HEK293 (cell line): ENCODE measurements around the gene ABAT.

Source experiments
- BCL11B ChIP-seq: fragments of 450-650 bp; formaldehyde crosslinking; IDR thresholded peaks from 2 replicates; pipeline ENCODE4 v1.5.1; 2016; ENCODE audit warnings: low read depth, missing biosample characterization, missing genetic modification characterization
- IKZF3 ChIP-seq: fragments of 450-650 bp; IDR thresholded peaks from 2 replicates; pipeline ENCODE4 v1.5.0; 2018; ENCODE audit warnings: missing biosample characterization, mild to moderate bottlenecking, missing genetic modification characterization, moderate library complexity
- KLF1 ChIP-seq: fragments of 450-650 bp; formaldehyde crosslinking; IDR thresholded peaks from 2 replicates; pipeline ENCODE4 v1.5.1; 2016; ENCODE audit warnings: missing biosample characterization, missing genetic modification characterization
- KLF16 ChIP-seq: fragments of 450-650 bp; formaldehyde crosslinking; IDR thresholded peaks from 2 replicates; pipeline ENCODE4 v1.5.1; 2017; ENCODE audit warnings: missing biosample characterization, missing genetic modification characterization
- KLF9 ChIP-seq: fragments of 450-650 bp; formaldehyde crosslinking; IDR thresholded peaks from 2 replicates; pipeline ENCODE4 v1.5.1; 2016; ENCODE audit warnings: missing biosample characterization, missing genetic modification characterization, low read depth
- SALL2 ChIP-seq: fragments of 450-650 bp; formaldehyde crosslinking; IDR thresholded peaks from 2 replicates; pipeline ENCODE4 v1.5.0; 2017; ENCODE audit warnings: missing biosample characterization, mild to moderate bottlenecking, missing genetic modification characterization, borderline replicate concordance
- SCRT1 ChIP-seq: fragments of 450-650 bp; formaldehyde crosslinking; IDR thresholded peaks from 2 replicates; pipeline ENCODE4 v1.5.1; 2016; ENCODE audit warnings: missing biosample characterization, missing genetic modification characterization, borderline replicate concordance
- TCF7L2 ChIP-seq: IDR thresholded peaks from 2 replicates; pipeline ENCODE4 v1.6.1; 2011; ENCODE audit warnings: low read depth, mild to moderate bottlenecking, inconsistent platforms, low read length, moderate library complexity, borderline replicate concordance
- ZEB2 ChIP-seq: fragments of 450-650 bp; formaldehyde crosslinking; IDR thresholded peaks from 2 replicates; pipeline ENCODE4 v1.5.1; 2016; ENCODE audit warnings: missing biosample characterization, missing genetic modification characterization
- ZFP3 ChIP-seq: fragments of 450-650 bp; formaldehyde crosslinking; IDR thresholded peaks from 2 replicates; pipeline ENCODE4 v1.5.1; 2016; ENCODE audit warnings: low read depth, missing biosample characterization, missing genetic modification characterization
- ZFP41 ChIP-seq: fragments of 450-650 bp; formaldehyde crosslinking; IDR thresholded peaks from 2 replicates; pipeline ENCODE4 v1.5.1; 2016; ENCODE audit warnings: missing biosample characterization, missing genetic modification characterization, borderline replicate concordance
- ZNF132 ChIP-seq: fragments of 450-650 bp; formaldehyde crosslinking; IDR thresholded peaks from 2 replicates; pipeline ENCODE4 v1.5.1; 2017; ENCODE audit warnings: missing biosample characterization, missing genetic modification characterization, borderline replicate concordance
- ZNF157 ChIP-seq: fragments of 450-650 bp; formaldehyde crosslinking; IDR thresholded peaks from 2 replicates; pipeline ENCODE4 v1.5.1; 2016; ENCODE audit warnings: missing biosample characterization, missing genetic modification characterization
- ZNF221 ChIP-seq: fragments of 450-650 bp; formaldehyde crosslinking; IDR thresholded peaks from 2 replicates; pipeline ENCODE4 v1.5.1; 2017; ENCODE audit warnings: missing biosample characterization, missing genetic modification characterization, borderline replicate concordance
- ZNF239 ChIP-seq: fragments of 450-650 bp; formaldehyde crosslinking; IDR thresholded peaks from 2 replicates; pipeline ENCODE4 v1.5.1; 2016; ENCODE audit warnings: missing biosample characterization, missing genetic modification characterization
- ZNF266 ChIP-seq: fragments of 450-650 bp; formaldehyde crosslinking; IDR thresholded peaks from 2 replicates; pipeline ENCODE4 v1.5.1; 2016; ENCODE audit warnings: missing biosample characterization, missing genetic modification characterization, low read depth
- ZNF391 ChIP-seq: fragments of 450-650 bp; formaldehyde crosslinking; IDR thresholded peaks from 2 replicates; pipeline ENCODE4 v1.5.1; 2016; ENCODE audit warnings: low read depth, missing biosample characterization, missing genetic modification characterization, borderline replicate concordance
- ZNF510 ChIP-seq: fragments of 450-650 bp; formaldehyde crosslinking; IDR thresholded peaks from 2 replicates; pipeline ENCODE4 v1.5.1; 2018; ENCODE audit warnings: mild to moderate bottlenecking, missing genetic modification characterization, missing biosample characterization; ENCODE audit not compliant: insufficient replicate concordance
- ZNF530 ChIP-seq: fragments of 450-650 bp; formaldehyde crosslinking; IDR thresholded peaks from 2 replicates; pipeline ENCODE4 v1.5.1; 2016; ENCODE audit warnings: low read depth, missing biosample characterization, missing genetic modification characterization
- ZNF660 ChIP-seq: fragments of 450-650 bp; IDR thresholded peaks from 2 replicates; pipeline ENCODE4 v1.5.1; 2018; ENCODE audit warnings: missing biosample characterization, mild to moderate bottlenecking, missing genetic modification characterization
- ZNF768 ChIP-seq: fragments of 450-650 bp; formaldehyde crosslinking; IDR thresholded peaks from 2 replicates; pipeline ENCODE4 v1.5.1; 2018; ENCODE audit warnings: missing biosample characterization, mild to moderate bottlenecking, missing genetic modification characterization
- ZNF792 ChIP-seq: fragments of 450-650 bp; formaldehyde crosslinking; IDR thresholded peaks from 2 replicates; pipeline ENCODE4 v1.5.1; 2016; ENCODE audit warnings: missing biosample characterization, missing genetic modification characterization
- ZNF843 ChIP-seq: fragments of 450-650 bp; formaldehyde crosslinking; IDR thresholded peaks from 2 replicates; pipeline ENCODE4 v1.5.1; 2016; ENCODE audit warnings: missing biosample characterization, missing genetic modification characterization
- ZSCAN16 ChIP-seq: fragments of 450-650 bp; formaldehyde crosslinking; IDR thresholded peaks from 2 replicates; pipeline ENCODE4 v1.5.1; 2016; ENCODE audit warnings: missing biosample characterization, missing genetic modification characterization
- TF ChIP-seq, protein P1 (sequence below): fragments of 450-650 bp; formaldehyde crosslinking; IDR thresholded peaks from 2 replicates; pipeline ENCODE4 v1.5.1; 2016; ENCODE audit warnings: missing biosample characterization, missing genetic modification characterization
- TF ChIP-seq, protein P2 (sequence below): fragments of 450-650 bp; formaldehyde crosslinking; IDR thresholded peaks from 2 replicates; pipeline ENCODE4 v1.5.1; 2016; ENCODE audit warnings: missing biosample characterization, missing genetic modification characterization, low read depth
- TF ChIP-seq, protein P3 (sequence below): fragments of 450-650 bp; formaldehyde crosslinking; IDR thresholded peaks from 2 replicates; pipeline ENCODE4 v1.5.1; 2017; ENCODE audit warnings: missing biosample characterization, missing genetic modification characterization
- TF ChIP-seq, protein P4 (sequence below): fragments of 450-650 bp; formaldehyde crosslinking; IDR thresholded peaks from 2 replicates; pipeline ENCODE4 v1.5.1; 2016; ENCODE audit warnings: missing biosample characterization, missing genetic modification characterization
- TF ChIP-seq, protein P5 (sequence below): fragments of 450-650 bp; formaldehyde crosslinking; IDR thresholded peaks from 2 replicates; pipeline ENCODE4 v1.5.1; 2016; ENCODE audit warnings: missing biosample characterization, missing genetic modification characterization

Gene ABAT

DNA sequence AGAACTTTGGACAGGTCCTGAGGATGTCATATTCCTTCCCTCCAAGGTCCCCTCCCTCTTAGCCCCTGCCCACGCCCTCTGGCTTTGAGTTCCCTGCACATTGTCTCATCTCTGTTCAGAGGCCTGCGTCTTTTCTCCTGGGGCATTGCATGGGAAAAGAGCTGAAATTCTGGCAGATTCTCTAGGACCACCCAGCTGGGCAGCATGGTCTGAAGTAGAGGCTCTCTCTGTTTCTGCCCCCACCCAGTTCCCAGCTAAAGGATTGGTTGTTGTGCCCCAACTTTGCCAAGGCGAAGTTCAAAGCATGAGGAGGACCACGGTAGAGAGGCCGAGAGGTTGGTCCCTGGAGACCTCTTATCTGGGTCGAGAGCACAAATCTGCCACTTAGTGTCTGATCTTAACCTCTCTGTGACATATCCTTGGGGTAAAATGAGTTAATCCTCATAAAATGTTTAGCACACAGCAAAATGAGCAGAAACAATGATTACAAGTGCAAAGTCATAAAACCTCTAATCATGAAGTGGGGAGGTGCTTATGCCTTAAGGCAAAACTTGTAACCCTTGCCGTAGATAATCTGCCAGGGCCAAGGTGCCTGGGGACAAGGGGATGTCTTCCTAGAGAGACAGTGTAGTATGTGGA lies 2.4 kb downstream of the ABAT start (continued):
- TF ChIP-seq ZNF132 (tag by site-specific recombination) (no peak), ZNF843 (peak; percentile 83), ZNF239 (no peak), SALL2 (tag by site-specific recombination) (no peak), KLF9 (tag by site-specific recombination) (no peak), ZSCAN16 (tag by site-specific recombination) (no peak), BCL11B (peak; percentile 71; the same call in 1 of the 2 replicates), SCRT1 (no peak), ZEB2 (0 out of 2 replicates have a peak, but pooled peaks have one; percentile 25), ZNF157 (tag by site-specific recombination) (no peak), KLF16 (tag by site-specific recombination) (peak; percentile 63; the same call in 1 of the 2 replicates), TCF7L2 (peak; percentile 79), ZNF391 (no peak), ZNF768 (no peak), ZFP41 (no peak), ZFP3 (tag by site-specific recombination) (no peak), ZNF266 (tag by site-specific recombination) (no peak), IKZF3 (tag by site-specific recombination) (peak; percentile 27; the same call in 1 of the 2 replicates), KLF1 (tag by site-specific recombination) (no peak; the same call in 1 of the 2 replicates), ZNF510 (tag by site-specific recombination) (no peak), ZNF660 (no peak), ZNF792 (tag by site-specific recombination) (no peak), ZNF530 (tag by site-specific recombination) (no peak), ZNF221 (tag by site-specific recombination) (no peak)
- TF ChIP-seq, protein P1, sequence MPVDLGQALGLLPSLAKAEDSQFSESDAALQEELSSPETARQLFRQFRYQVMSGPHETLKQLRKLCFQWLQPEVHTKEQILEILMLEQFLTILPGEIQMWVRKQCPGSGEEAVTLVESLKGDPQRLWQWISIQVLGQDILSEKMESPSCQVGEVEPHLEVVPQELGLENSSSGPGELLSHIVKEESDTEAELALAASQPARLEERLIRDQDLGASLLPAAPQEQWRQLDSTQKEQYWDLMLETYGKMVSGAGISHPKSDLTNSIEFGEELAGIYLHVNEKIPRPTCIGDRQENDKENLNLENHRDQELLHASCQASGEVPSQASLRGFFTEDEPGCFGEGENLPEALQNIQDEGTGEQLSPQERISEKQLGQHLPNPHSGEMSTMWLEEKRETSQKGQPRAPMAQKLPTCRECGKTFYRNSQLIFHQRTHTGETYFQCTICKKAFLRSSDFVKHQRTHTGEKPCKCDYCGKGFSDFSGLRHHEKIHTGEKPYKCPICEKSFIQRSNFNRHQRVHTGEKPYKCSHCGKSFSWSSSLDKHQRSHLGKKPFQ (tag by site-specific recombination), result peak; percentile 53; the same call in 1 of the 2 replicates
- TF ChIP-seq, protein P2, sequence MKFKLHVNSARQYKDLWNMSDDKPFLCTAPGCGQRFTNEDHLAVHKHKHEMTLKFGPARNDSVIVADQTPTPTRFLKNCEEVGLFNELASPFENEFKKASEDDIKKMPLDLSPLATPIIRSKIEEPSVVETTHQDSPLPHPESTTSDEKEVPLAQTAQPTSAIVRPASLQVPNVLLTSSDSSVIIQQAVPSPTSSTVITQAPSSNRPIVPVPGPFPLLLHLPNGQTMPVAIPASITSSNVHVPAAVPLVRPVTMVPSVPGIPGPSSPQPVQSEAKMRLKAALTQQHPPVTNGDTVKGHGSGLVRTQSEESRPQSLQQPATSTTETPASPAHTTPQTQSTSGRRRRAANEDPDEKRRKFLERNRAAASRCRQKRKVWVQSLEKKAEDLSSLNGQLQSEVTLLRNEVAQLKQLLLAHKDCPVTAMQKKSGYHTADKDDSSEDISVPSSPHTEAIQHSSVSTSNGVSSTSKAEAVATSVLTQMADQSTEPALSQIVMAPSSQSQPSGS, result no peak
- TF ChIP-seq, protein P3, sequence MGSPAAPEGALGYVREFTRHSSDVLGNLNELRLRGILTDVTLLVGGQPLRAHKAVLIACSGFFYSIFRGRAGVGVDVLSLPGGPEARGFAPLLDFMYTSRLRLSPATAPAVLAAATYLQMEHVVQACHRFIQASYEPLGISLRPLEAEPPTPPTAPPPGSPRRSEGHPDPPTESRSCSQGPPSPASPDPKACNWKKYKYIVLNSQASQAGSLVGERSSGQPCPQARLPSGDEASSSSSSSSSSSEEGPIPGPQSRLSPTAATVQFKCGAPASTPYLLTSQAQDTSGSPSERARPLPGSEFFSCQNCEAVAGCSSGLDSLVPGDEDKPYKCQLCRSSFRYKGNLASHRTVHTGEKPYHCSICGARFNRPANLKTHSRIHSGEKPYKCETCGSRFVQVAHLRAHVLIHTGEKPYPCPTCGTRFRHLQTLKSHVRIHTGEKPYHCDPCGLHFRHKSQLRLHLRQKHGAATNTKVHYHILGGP, result no peak
- TF ChIP-seq, protein P4, sequence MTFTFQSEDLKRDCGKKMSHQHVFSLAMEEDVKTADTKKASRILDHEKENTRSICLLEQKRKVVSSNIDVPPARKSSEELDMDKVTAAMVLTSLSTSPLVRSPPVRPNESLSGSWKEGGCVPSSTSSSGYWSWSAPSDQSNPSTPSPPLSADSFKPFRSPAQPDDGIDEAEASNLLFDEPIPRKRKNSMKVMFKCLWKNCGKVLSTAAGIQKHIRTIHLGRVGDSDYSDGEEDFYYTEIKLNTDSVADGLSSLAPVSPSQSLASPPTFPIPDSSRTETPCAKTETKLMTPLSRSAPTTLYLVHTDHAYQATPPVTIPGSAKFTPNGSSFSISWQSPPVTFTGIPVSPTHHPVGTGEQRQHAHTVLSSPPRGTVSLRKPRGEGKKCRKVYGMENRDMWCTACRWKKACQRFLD (tag by site-specific recombination), result no peak
- TF ChIP-seq, protein P5, sequence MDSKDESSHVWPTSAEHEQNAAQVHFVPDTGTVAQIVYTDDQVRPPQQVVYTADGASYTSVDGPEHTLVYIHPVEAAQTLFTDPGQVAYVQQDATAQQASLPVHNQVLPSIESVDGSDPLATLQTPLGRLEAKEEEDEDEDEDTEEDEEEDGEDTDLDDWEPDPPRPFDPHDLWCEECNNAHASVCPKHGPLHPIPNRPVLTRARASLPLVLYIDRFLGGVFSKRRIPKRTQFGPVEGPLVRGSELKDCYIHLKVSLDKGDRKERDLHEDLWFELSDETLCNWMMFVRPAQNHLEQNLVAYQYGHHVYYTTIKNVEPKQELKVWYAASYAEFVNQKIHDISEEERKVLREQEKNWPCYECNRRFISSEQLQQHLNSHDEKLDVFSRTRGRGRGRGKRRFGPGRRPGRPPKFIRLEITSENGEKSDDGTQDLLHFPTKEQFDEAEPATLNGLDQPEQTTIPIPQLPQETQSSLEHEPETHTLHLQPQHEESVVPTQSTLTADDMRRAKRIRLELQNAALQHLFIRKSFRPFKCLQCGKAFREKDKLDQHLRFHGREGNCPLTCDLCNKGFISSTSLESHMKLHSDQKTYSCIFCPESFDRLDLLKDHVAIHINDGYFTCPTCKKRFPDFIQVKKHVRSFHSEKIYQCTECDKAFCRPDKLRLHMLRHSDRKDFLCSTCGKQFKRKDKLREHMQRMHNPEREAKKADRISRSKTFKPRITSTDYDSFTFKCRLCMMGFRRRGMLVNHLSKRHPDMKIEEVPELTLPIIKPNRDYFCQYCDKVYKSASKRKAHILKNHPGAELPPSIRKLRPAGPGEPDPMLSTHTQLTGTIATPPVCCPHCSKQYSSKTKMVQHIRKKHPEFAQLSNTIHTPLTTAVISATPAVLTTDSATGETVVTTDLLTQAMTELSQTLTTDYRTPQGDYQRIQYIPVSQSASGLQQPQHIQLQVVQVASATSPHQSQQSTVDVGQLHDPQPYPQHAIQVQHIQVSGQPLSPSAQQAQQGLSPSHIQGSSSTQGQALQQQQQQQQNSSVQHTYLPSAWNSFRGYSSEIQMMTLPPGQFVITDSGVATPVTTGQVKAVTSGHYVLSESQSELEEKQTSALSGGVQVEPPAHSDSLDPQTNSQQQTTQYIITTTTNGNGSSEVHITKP (tag by site-specific recombination), result no peak
